H9 (cell line): Measurements from ENCODE around the gene RETREG3. TPM values are rescaled to one million over a fixed set of nuclear protein-coding genes. Genes with fewer than 3 reads are reported as not detected.
"Not testable (repeated sequence)": the region's sequence is repeated elsewhere in the genome, so short reads cannot be mapped to it uniquely, and the experiment has no call there.

Experiments used
- DNase-seq: peaks from one replicate; pipeline ENCODE4 v3.0.0-alpha.2; 2017
- H2AFZ ChIP-seq: one replicate; pipeline ENCODE4 v1.6.1; 2013; ENCODE audit warnings: mild to moderate bottlenecking, low read length, control low read depth, moderate library complexity
- H2AK5ac ChIP-seq: 2 replicates; pipeline ENCODE4 v1.6.1; 2013; ENCODE audit warnings: low read length, control low read depth, mixed read lengths; ENCODE audit not compliant: insufficient read length
- H2BK120ac ChIP-seq: one replicate; pipeline ENCODE4 v1.6.1; 2013; ENCODE audit warnings: low read depth, mild to moderate bottlenecking, low read length, control low read depth, inconsistent platforms; ENCODE audit not compliant: poor library complexity, severe bottlenecking
- H2BK12ac ChIP-seq: 2 replicates; pipeline ENCODE4 v1.6.1; 2013; ENCODE audit warnings: low read length, control low read depth, mixed read lengths, low read depth; ENCODE audit not compliant: insufficient read length
- H2BK15ac ChIP-seq: 2 replicates; pipeline ENCODE4 v1.6.1; 2013; ENCODE audit warnings: low read depth, low read length, control low read depth
- H2BK20ac ChIP-seq: one replicate; pipeline ENCODE4 v1.6.1; 2013; ENCODE audit warnings: low read depth, mild to moderate bottlenecking, low read length, control low read depth, inconsistent platforms; ENCODE audit not compliant: poor library complexity, severe bottlenecking
- H2BK5ac ChIP-seq: 2 replicates; pipeline ENCODE4 v1.6.1; 2013; ENCODE audit warnings: low read length, control low read depth, mixed read lengths; ENCODE audit not compliant: insufficient read length
- H3K14ac ChIP-seq: 2 replicates; pipeline ENCODE4 v1.6.1; 2013; ENCODE audit warnings: low read length, control low read depth; ENCODE audit not compliant: insufficient read depth
- H3K18ac ChIP-seq: 2 replicates; pipeline ENCODE4 v1.6.1; 2013; ENCODE audit warnings: low read depth, mild to moderate bottlenecking, mixed read lengths, low read length, control low read depth; ENCODE audit not compliant: insufficient read length
- H3K23ac ChIP-seq: 2 replicates; pipeline ENCODE4 v1.6.1; 2013; ENCODE audit warnings: low read length, control low read depth, mixed read lengths, low read depth; ENCODE audit not compliant: insufficient read length
- H3K23me2 ChIP-seq: 2 replicates; pipeline ENCODE4 v1.6.1; 2013; ENCODE audit warnings: low read depth, mild to moderate bottlenecking, mixed read lengths, low read length, control low read depth; ENCODE audit not compliant: insufficient read length, poor library complexity, severe bottlenecking
- H3K27ac ChIP-seq: 2 replicates; pipeline ENCODE4 v1.5.1; 2013; ENCODE audit warnings: low read length, control low read depth, mixed read lengths, low read depth; ENCODE audit not compliant: insufficient read length
- H3K27me3 ChIP-seq: 2 replicates; pipeline ENCODE4 v1.6.1; 2013; ENCODE audit warnings: low read length, control low read depth, inconsistent platforms; ENCODE audit not compliant: insufficient read depth
- H3K4ac ChIP-seq: 2 replicates; pipeline ENCODE4 v1.6.1; 2013; ENCODE audit warnings: low read depth, mild to moderate bottlenecking, control low read depth, inconsistent platforms, low read length, moderate library complexity
- H3K4me1 ChIP-seq: 2 replicates; pipeline ENCODE4 v1.6.1; 2013; ENCODE audit warnings: low read length, control low read depth, inconsistent platforms; ENCODE audit not compliant: insufficient read depth
- H3K4me2 ChIP-seq: 2 replicates; pipeline ENCODE4 v1.6.1; 2013; ENCODE audit warnings: low read length, control low read depth, mixed read lengths; ENCODE audit not compliant: insufficient read length, insufficient read depth
- H3K56ac ChIP-seq: 2 replicates; pipeline ENCODE4 v1.6.1; 2013; ENCODE audit warnings: low read depth, mild to moderate bottlenecking, mixed read lengths, low read length, control low read depth; ENCODE audit not compliant: insufficient read length
- H3K79me1 ChIP-seq: 2 replicates; pipeline ENCODE4 v1.6.1; 2013; ENCODE audit warnings: low read depth, mild to moderate bottlenecking, moderate library complexity, low read length, control low read depth, inconsistent platforms; ENCODE audit not compliant: insufficient read depth, poor library complexity, severe bottlenecking
- H3K79me2 ChIP-seq: 2 replicates; pipeline ENCODE4 v1.6.1; 2013; ENCODE audit warnings: low read length, control low read depth, inconsistent platforms; ENCODE audit not compliant: insufficient read depth
- H3K9ac ChIP-seq: 2 replicates; pipeline ENCODE4 v1.6.1; 2013; ENCODE audit warnings: low read length, control low read depth, mixed read lengths; ENCODE audit not compliant: insufficient read length; ENCODE audit errors: extremely low read depth
- H3K9me3 ChIP-seq: one replicate; pipeline ENCODE4 v1.6.1; 2013; ENCODE audit warnings: low read depth, low read length, inconsistent platforms; ENCODE audit not compliant: control insufficient read depth
- H3T11ph ChIP-seq: one replicate; pipeline ENCODE4 v1.6.1; 2013; ENCODE audit warnings: mild to moderate bottlenecking, low read length, control low read depth, inconsistent platforms
- H4K20me1 ChIP-seq: one replicate; pipeline ENCODE4 v1.6.1; 2013; ENCODE audit not compliant: control insufficient read depth, insufficient read length, insufficient read depth
- H4K5ac ChIP-seq: 2 replicates; pipeline ENCODE4 v1.6.1; 2013; ENCODE audit warnings: low read depth, mild to moderate bottlenecking, mixed read lengths, low read length, control low read depth; ENCODE audit not compliant: insufficient read length
- H4K8ac ChIP-seq: replicated peaks from 2 replicates; pipeline ENCODE4 v1.6.1; 2013; ENCODE audit warnings: low read length, control low read depth, mixed read lengths, low read depth; ENCODE audit not compliant: insufficient read length
- H4K91ac ChIP-seq: 2 replicates; pipeline ENCODE4 v1.6.1; 2013; ENCODE audit warnings: low read depth, mild to moderate bottlenecking, moderate library complexity, mixed read lengths, low read length, control low read depth; ENCODE audit not compliant: insufficient read length
- H3K27ac Mint-ChIP-seq, 3 experiments: 2 replicates in 2 of 3; 3 replicates in 1 of 3; pipeline ENCODE4 v1.8.0; 2020 to 2021; ENCODE audit warnings: mixed read lengths in 3 of 3, mild to moderate bottlenecking in 1 of 3, moderate library complexity in 1 of 3
- H3K27me3 Mint-ChIP-seq: 2 replicates; pipeline ENCODE4 v1.8.0; 2021; ENCODE audit warnings: low read depth, mild to moderate bottlenecking, moderate library complexity, mixed read lengths
- H3K36me3 Mint-ChIP-seq, 3 experiments: 2 replicates in 2 of 3; 3 replicates in 1 of 3; pipeline ENCODE4 v1.8.0; 2020 to 2021; ENCODE audit warnings: low read depth in 3 of 3, mixed read lengths in 3 of 3; ENCODE audit not compliant: insufficient read depth in 1 of 3
- H3K4me1 Mint-ChIP-seq, 2 experiments: 2 replicates each; pipeline ENCODE4 v1.8.0; 2020; ENCODE audit warnings: mixed read lengths in 2 of 2
- H3K4me3 Mint-ChIP-seq, 2 experiments: 2 replicates in 1 of 2; 3 replicates in 1 of 2; pipeline ENCODE4 v1.8.0; 2020 to 2021; ENCODE audit warnings: mild to moderate bottlenecking in 2 of 2, mixed read lengths in 2 of 2, moderate library complexity in 1 of 2
- H3K9me3 Mint-ChIP-seq, 2 experiments: 2 replicates in 1 of 2; 3 replicates in 1 of 2; pipeline ENCODE4 v1.8.0; 2020; ENCODE audit warnings: mild to moderate bottlenecking in 2 of 2, mixed read lengths in 2 of 2, moderate library complexity in 1 of 2
- CTCF ChIP-seq: fragments of 200-600 bp; sonication (generic); conservative IDR thresholded peaks from 3 replicates; pipeline ENCODE4 v1.8.0; 2021; ENCODE audit warnings: antibody characterized with exemption, mild to moderate bottlenecking
- WGBS: extraction: QIAGEN DNeasy Blood & Tissue Kit; methylation state at CpG from one replicate; pipeline ENCODE4 v1.1.7; 2013; ENCODE audit warnings: missing lambda C conversion rate, low lambda C conversion rate, mixed read lengths; ENCODE audit not compliant: insufficient read length; ENCODE audit errors: extremely low coverage; 5-methylcytosine and 5-hydroxymethylcytosine counted together
- total RNA-seq: library from RNA; stranded (reverse); gene quantifications from 2 replicates; pipeline ENCODE4 v1.2.1, GENCODE V29; 2021

Gene RETREG3
- total RNA-seq, 1 experiment from 2014 or later: 47.3 TPM

- not testable (repeated sequence) for H3T11ph ChIP-seq, H3K4me2 ChIP-seq, H2BK15ac ChIP-seq, H3K79me2 ChIP-seq, H4K91ac ChIP-seq, H4K20me1 ChIP-seq, H3K14ac ChIP-seq, H3K27ac ChIP-seq, H2AK5ac ChIP-seq, H2BK12ac ChIP-seq, H3K23ac ChIP-seq, H3K56ac ChIP-seq, H4K8ac ChIP-seq, H3K9me3 Mint-ChIP-seq, H3K9me3 ChIP-seq, H3K27ac Mint-ChIP-seq, H3K27me3 Mint-ChIP-seq, H3K9ac ChIP-seq, H3K23me2 ChIP-seq, H2AFZ ChIP-seq, H3K18ac ChIP-seq, H3K36me3 Mint-ChIP-seq, H3K27me3 ChIP-seq, H2BK120ac ChIP-seq, H2BK5ac ChIP-seq, H3K79me1 ChIP-seq, H4K5ac ChIP-seq, H3K4ac ChIP-seq, H3K4me1 ChIP-seq, H2BK20ac ChIP-seq
- TF ChIP-seq CTCF: peak; percentile 59
- WGBS: no CpG with 5 or more reads among the region's 5 CpGs
- peak; percentile 90 for DNase-seq
- peaks cover 10 to 22% of the 10 kb centered on the region in 2 experiments for H3K4me1 Mint-ChIP-seq
- H3K4me3 Mint-ChIP-seq: peak overlapping the region; percentile 34 to 92; a peak in 4 of 5 replicates
Measured at GRCh38 chr17:42555961-42556617, 53.1 kb downstream of the RETREG3 start.
